Ishikawa (cell line): ENCODE results near the gene TLE6.

Experiments
- CEBPB ChIP-seq: IDR thresholded peaks from 2 replicates; pipeline ENCODE4 v1.6.1; 2012
- FOXM1 ChIP-seq: IDR thresholded peaks from 2 replicates; pipeline ENCODE4 v1.6.1; 2012; ENCODE audit warnings: low read depth, borderline replicate concordance
- MAX ChIP-seq: IDR thresholded peaks from 2 replicates; pipeline ENCODE4 v1.6.1; 2012
- RAD21 ChIP-seq: IDR thresholded peaks from 2 replicates; pipeline ENCODE4 v1.6.1; 2012; ENCODE audit warnings: low read depth
- REST ChIP-seq: IDR thresholded peaks from 2 replicates; pipeline ENCODE4 v1.6.1; 2012; ENCODE audit warnings: low read depth, mild to moderate bottlenecking
- TAF1 ChIP-seq: IDR thresholded peaks from 2 replicates; pipeline ENCODE4 v1.6.1; 2012; ENCODE audit warnings: low read depth, mild to moderate bottlenecking
- TCF12 ChIP-seq: IDR thresholded peaks from 2 replicates; pipeline ENCODE4 v1.6.1; 2012; ENCODE audit warnings: low read depth
- YY1 ChIP-seq: IDR thresholded peaks from 2 replicates; pipeline ENCODE4 v1.6.1; 2012; ENCODE audit warnings: low read depth
- ZBTB7A ChIP-seq: IDR thresholded peaks from 2 replicates; pipeline ENCODE4 v1.6.1; 2012; ENCODE audit warnings: low read depth

- TF ChIP-seq RAD21 = no peak
- TF ChIP-seq MAX = no peak
- TF ChIP-seq CEBPB = no peak
- TF ChIP-seq REST = no peak
- TF ChIP-seq YY1 = no peak
- TF ChIP-seq TAF1 = no peak
- TF ChIP-seq TCF12 = no peak
- TF ChIP-seq FOXM1 = no peak
- no peak for TF ChIP-seq ZBTB7A
Observed at GRCh38 chr19:2989236-2989946, 12.0 kb downstream of the TLE6 start.
